ENCODE data around the gene ZNF829.

ZNF829 gene

GRCh38 chr19:36915992-36916830, at the start of gene ZNF829, which contains the start of gene ZNF568:
ZNF829 (minus strand) TSS chr19:36916291; CDS start chr19:36915167, 1,124 bp downstream.
ZNF568 (plus strand) TSS chr19:36916332; CDS start chr19:36922771, 6,439 bp downstream.
- peak; percentile 64 for DNase-seq (ENCODE audit: low read depth, low spot score)

GRCh38 chr19:36963280-36963679, 47.2 kb upstream of the ZNF829 start:
- DNase-seq (ENCODE audit: low read depth, low spot score) = no peak

- no peak for DNase-seq (ENCODE audit: low read depth, low spot score)
These were observed 46.3 kb upstream of the ZNF829 start for GRCh38 chr19:36962346-36962745.

- DNase-seq (ENCODE audit: low read depth, low spot score) = no peak
These were observed 34.4 kb upstream of the ZNF829 start for GRCh38 chr19:36950335-36951119.

- no peak for DNase-seq (ENCODE audit: low read depth, low spot score)
These were observed 23.1 kb upstream of the ZNF829 start for GRCh38 chr19:36939153-36939552.

- DNase-seq (ENCODE audit: low read depth, low spot score) = no peak
These were observed 15.6 kb upstream of the ZNF829 start for GRCh38 chr19:36931684-36932083.

GRCh38 chr19:36918090-36918489, 2.0 kb upstream of the ZNF829 start:
- DNase-seq (ENCODE audit: low read depth, low spot score) = no peak

GRCh38 chr19:36916991-36917390, 900 bp upstream of the ZNF829 start:
- no peak for DNase-seq (ENCODE audit: low read depth, low spot score)

GRCh38 chr19:36898422-36898821, 17.7 kb downstream of the ZNF829 start:
- no peak for DNase-seq (ENCODE audit: low read depth, low spot score)

- DNase-seq (ENCODE audit: low read depth, low spot score) = no peak
These were observed 21.2 kb downstream of the ZNF829 start for GRCh38 chr19:36894849-36895383.

- no peak for DNase-seq (ENCODE audit: low read depth, low spot score)
These were observed 24.2 kb downstream of the ZNF829 start for GRCh38 chr19:36891768-36892357.

GRCh38 chr19:36876993-36877938, 38.8 kb downstream of the ZNF829 start:
- no peak for DNase-seq (ENCODE audit: low read depth, low spot score)

GRCh38 chr19:36851898-36852297, 64.2 kb downstream of the ZNF829 start:
- DNase-seq (ENCODE audit: low read depth, low spot score) = no peak

GRCh38 chr19:36850559-36851442, 65.3 kb downstream of the ZNF829 start, which contains the start of gene ZNF345:
ZNF345 (plus strand) TSS chr19:36850876; CDS start chr19:36876831, 25,955 bp downstream.
- peak; percentile 84 for DNase-seq (ENCODE audit: low read depth, low spot score)

GRCh38 chr19:36849701-36850558, 66.2 kb downstream of the ZNF829 start:
- DNase-seq (ENCODE audit: low read depth, low spot score) = no peak

GRCh38 chr19:36847968-36848367, 68.1 kb downstream of the ZNF829 start:
- no peak for DNase-seq (ENCODE audit: low read depth, low spot score)

- no peak for DNase-seq (ENCODE audit: low read depth, low spot score)
These were observed 77.2 kb downstream of the ZNF829 start for GRCh38 chr19:36838784-36839324.

All from brain pericyte (primary cell).